EH (cell line): Measurements from ENCODE around the gene SCAI.
"Not testable (repeated sequence)": the region's sequence is repeated elsewhere in the genome, so short reads cannot be mapped to it uniquely, and the experiment has no call there.

Experiments used
- DNase-seq: peaks from one replicate; pipeline ENCODE4 v3.0.0-alpha.2; 2015; ENCODE audit warnings: low read depth

The SCAI gene

DNA sequence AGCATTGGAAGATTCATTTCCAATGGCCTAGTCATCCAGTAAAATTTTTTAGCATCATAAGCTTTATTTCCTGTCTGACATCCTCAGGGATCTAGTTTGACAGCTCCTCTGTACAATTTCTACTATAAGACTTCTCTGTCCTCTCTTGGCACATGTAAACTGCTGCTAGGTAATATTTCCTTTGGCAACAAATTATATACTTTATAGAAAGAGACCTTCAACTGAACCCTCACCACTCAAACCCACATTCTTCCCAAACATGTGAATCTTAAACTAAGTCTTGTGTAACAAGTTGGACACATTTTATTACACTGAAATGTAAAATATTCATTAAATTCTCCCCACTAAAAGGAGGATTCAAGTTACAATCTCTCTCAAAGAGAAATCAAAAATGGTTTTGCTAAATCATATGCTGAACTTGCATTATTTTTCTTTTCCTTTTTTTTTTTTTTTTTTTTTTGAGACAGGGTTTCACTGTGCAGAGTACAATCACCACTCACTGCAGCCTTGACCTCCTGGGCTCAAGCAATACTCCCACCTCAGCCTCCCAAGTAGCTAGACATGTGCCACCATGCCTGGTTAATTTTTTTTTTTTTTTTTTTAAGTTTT is 36.9 kb downstream of the SCAI start:
- peak; percentile 78 for DNase-seq

DNA sequence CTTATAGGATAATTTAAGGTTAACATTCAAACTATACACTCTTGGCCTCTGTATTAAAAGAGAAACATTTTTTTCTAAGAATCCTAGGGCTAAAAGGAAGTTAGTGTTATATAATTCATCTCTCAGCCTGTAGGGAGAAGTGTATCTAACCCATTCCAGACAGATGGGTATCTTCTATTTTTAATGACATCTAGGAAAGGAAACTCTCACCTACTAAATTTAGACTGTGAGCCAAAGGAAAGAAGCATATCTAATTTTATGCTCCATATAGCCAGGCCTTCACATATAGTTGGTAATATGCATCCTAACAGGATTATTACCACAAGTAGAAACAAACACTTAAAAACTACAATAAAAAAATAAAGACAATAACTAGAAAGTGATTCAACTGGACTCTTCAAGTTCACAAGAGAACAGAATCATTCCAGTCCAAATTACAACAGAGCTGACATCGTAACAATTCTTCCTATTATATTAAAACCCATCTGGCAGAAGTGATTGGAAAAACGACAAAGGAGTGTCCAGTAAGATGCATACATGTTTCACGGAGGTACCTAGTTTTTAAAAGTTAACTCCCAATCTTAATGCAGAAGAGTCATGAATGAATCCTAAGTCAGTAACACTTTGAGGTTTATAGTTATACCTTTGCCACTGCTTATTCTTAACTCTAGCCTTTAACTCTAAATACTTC is 39.4 kb downstream of the SCAI start:
- peak; percentile 23 for DNase-seq

DNA sequence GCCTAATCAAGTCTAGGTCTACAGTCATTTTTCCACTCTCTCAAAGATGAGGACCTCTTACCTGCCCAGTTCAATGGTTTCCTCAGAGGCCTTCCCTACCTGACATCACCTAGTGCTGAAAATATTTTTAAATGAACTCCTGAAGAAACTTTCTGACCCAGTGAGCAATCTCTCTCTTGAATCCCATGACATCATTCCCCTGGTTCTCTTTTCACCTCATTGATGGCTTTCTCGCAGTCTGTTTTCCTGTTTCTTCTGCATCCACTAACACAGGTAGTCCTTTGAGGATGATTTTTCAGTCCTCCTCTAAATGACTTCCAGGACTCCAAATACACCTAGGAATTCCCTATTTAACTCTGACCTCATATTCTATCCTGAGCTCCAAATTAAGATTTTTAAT is 40.3 kb downstream of the SCAI start:
- DNase-seq, result no peak

DNA sequence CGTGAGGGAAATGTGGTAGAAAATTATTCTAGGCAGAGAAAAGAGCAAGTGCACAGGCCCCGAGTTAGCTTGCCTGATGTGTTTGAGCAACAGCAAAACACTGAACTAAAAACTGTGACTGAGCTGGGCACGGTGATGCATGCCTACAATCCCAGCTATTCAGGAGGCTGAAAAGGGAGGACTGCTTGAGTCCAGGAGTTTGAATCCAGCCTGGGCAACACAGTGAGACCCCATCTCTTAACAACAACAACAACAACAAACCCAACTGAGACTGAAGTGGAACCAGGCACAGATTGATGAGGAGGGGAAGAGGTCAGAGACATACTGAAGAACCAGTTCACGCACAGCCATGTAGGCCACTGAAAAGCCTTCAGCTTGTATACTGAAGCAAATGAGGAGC is 42.5 kb downstream of the SCAI start:
- no peak for DNase-seq

DNA sequence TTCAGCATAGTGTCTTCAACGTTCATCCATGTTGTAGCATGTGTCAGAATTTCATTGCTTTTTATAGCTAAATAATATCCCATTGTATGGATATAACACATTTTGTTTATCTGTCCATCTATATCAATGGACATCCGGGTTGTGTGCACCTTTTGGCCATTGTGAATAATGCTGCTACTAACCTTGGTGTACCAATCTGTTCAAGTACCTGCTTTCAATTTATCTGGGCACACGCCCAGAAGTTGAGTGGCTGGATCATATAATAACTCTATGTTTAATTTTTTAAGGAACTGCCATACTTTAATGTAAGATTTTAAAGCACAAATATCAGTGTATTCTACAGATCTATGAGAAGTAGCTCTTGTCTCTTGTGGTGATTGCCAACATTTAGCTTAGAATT is 43.5 kb downstream of the SCAI start:
- no peak for DNase-seq

DNA sequence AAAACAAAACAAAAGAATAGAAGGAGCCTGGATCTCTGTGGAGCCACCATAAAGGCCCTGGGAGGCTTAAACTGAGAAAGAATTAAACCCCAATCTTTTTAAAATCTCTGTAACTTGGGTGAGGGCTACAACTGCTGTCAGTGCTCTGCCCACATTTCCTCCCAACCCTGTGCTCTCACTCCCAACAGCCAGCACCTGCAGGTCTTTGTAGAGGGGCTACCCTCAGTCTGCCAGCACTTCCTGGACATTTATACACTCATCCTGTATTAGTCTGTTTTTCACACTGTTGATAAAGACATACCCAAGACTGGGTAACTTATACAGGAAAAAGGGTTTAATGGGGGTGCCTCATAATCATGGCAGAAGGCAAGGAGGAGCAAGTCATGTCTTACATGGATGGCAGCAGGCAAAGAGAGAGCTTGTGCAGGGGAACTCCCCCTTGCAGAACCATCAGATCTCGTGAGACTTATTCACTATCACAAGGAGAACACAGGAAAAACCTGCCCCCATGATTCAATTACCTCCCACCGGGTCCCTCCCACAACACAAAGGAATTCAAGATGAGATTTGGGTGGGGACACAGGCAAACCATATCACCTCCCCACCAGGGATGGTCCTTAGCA is 47.4 kb downstream of the SCAI start:
- DNase-seq, result no peak

DNA sequence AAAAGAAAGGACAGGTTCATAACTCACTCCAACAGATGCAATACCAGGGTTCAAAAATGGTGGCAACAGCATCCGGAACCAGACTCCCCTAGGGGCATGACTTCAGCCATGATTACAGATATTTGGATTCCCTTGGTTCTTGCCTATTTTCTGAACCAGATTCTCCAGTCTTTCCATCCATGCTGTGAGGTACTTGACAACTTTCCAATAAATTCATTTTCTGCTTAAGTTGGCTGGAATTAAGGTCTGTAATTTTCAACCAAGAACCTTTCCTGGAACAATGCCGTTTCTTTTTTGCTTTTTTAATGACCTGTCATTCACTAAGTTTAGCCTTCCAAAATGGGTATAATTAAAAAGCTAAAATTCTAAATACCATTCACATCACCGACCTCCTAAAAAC is 52.2 kb downstream of the SCAI start:
- no peak for DNase-seq

DNA sequence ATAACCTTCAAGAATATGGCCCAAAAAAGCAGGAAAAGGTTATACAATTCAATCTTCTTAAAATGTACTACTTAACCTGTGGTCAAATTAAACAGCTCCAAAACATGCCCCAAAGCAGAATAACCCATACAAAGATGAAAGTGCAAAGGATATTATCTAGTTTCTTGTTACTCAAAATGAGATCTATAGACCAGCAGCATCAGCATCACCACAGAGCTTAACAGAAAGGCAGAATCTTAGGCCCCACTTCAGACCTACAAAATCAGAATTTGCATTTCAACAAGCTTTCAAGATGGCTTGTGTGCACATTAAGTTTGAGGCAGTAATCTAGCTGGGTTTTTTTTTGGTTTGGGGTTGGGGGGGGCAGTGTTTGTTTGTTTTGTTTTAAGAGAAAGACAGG is 54.0 kb downstream of the SCAI start:
- DNase-seq, result no peak

DNA sequence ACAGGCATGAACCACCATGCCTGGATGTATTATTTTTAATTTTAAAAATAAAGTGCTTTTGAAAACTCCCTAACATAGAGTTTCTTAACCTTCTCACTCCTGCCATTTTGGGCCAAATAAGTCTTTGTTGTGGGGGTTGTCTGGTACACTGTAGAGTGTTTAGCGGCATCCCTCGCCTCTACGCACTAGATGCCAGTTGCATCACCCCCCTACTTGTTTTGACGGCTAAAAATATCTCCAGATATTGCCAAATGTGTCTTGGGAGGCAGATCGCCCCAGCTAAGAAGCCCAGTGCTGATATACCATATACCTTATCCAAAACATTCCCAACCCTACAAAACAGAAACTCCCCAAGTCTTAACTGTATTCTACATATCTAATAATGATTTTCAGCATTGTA is 54.6 kb downstream of the SCAI start:
- DNase-seq, result no peak

DNA sequence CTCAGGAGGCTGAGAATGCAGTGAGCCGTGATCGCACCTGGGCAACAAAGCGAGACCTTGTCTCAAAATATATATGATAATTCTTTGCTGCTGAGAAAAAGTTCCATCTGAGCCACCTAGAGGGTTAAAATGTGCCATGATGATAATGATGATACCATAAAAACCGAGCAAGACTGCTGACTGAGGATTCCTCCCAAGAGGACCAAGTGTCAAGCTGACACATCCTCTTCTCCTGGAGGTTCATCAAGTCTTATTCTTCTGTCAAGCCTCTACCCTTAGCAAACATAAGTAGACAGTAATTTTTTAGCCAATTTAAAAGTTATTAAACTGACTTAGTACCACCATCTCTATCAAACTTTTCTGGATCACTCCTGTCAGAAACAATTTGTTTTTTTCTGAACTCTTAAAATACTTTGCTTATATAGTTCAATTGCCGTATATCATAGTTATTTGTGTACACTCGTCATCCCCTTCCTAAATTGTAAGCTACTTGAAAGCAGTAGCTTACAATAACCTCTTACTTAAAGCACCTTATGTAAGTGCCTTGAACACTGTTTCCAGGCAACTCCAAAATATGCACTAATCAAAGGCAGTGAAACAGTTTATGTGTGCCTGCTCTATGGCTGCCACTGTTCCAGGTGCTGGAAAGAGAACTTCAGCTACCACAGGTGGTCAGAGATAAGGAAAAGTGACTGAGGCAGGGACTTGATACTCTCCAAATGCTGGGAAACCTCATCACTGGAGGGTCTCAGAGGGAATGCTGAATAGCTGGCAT is 57.4 kb downstream of the SCAI start:
- no peak for DNase-seq

DNA sequence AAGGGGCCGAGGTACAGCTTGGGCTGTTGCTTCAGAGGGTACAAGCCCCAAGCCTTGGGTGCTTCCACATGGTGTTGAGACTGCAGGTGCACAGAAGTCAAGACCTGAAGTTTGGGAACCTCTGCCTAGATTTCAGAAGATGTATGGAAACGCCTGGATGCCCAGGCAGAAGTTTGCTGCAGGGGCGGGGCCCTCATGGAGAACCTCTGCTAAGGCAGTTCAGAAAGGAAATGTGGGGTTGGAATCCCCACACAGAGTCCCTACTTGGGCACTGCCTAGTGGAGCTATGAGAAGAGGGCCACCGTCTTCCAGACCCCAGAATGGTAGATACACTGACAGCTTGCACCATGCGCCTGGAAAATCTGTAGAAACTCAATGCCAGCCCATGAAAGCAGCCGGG is 61.1 kb downstream of the SCAI start:
- DNase-seq, result not testable (repeated sequence)

DNA sequence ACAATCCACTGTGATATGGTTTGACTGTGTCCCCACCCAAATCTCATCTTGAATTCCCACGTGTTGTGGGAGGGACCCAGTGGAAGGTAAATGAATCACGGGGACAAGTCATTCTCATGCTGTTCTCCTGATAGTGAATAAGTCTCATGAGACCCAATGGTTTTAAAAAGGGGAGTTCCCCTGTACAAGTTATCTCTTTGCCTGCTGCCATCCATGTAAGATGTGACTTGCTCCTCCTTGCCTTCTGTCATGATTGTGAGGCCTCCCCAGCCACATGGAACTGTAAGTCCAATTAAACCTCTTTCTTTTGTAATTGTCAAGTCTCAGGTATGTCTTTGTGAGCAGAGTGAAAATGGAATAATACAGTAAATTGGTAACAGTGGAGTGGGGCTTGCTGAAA is 62.5 kb downstream of the SCAI start:
- not testable (repeated sequence) for DNase-seq

DNA sequence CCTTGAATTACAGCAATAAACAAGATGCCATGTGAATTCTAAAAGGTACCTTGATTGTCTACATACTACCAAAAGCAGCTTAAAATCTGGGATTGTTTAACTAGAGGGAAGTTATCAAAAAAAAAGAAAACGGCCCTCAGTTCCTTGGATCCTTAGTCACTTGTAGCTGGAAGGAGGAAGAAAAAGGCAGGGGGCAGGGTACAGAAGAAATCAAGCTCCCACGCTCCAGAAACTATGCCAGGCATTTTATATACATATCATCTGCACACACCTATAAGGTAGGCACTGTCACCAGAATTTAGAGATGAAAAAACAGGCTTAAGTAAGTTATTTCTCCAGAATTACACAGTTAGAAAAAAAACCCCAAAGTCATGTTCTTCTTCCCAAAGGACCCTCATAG is 63.4 kb downstream of the SCAI start:
- no peak for DNase-seq

DNA sequence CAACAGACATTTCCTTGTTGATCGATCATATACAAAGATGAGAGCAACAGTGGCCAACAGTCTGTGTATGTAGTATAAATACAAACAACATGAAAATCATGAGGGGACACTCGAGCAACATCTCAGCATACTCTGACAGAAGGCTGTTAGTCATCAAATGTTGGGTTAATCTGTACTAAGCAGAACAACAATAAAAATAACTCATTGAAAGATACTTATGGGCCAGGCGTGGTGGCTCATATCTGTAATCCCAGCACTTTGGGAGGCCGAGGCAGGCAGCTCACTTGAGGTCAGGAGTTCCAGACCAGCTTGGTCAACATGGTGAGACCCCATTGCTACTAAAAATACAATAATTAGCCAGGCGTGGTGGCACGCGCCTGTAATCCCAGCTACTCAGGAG is 67.3 kb downstream of the SCAI start:
- DNase-seq, result no peak

DNA sequence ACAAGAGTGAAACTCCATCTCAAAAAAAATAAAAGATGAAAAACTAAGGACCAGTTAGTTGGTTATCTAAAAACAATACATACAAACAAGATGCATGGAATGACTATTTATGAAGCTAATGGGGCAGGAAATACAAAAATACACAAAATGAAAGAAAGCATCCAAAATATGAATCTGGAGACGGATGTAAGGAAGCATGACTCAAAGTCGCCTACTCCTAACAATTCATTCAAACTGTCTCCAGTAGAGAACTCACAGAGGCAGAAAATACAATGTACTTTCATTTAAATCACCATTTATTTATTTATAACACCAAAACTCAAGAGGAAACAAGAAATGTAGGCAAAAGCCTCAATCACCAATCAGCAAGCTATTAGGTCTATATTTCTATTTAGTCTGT is 68.4 kb downstream of the SCAI start:
- DNase-seq, result peak; percentile 51

DNA sequence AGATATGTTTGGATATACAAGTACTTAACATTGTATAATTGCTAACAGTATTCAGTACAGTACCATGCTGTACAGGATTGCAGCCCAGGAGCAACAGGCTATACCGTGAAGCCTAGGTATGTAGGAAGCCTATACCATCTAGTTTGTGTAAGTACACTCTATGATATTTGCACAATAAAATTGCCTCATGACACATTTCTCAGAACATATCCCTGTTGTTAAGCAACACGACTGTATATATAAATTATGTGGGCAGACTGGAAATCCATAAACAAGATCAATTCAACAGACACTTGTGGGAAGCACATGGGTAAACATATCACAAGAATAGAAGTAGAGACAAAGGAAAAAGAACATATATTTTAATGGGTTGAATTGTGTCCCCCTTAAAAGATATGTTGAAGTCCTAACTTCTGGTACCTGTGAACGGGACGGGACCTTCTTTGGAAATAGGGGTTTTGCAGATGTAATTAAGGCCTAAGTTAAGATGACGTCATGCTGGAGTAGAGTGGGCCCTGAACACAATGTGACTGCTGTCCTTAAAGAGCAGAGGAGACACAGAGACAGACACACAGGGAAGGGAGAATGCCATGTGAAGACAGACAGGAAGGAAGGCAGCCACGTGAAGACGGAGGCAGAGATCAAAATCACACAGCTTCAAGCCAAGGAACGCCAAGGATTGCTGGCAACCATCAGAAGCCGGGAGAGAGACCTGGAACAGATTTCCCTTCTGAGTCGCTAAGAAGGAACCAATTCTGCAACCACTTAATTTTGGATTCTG is 76.3 kb downstream of the SCAI start:
- peak; percentile 55 for DNase-seq

DNA sequence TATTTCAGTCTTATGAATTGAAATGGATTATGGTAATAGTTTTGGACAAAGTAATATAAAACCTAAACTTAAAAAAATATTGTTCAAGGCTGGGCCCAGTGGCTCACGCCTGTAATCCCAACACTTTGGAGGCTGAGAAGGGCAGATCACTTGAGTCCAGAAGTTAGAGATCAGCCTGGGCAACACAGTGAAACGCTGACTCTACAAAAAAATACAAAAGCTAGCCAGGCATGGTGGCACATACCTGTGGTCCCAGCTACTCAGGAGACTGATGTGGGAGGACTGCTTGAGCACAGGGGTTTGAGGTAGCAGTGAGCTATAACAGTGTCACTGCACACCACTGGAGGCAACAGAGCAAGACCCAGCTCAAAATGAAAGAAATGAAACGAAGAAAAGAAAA is 81.9 kb downstream of the SCAI start:
- DNase-seq, result no peak

DNA sequence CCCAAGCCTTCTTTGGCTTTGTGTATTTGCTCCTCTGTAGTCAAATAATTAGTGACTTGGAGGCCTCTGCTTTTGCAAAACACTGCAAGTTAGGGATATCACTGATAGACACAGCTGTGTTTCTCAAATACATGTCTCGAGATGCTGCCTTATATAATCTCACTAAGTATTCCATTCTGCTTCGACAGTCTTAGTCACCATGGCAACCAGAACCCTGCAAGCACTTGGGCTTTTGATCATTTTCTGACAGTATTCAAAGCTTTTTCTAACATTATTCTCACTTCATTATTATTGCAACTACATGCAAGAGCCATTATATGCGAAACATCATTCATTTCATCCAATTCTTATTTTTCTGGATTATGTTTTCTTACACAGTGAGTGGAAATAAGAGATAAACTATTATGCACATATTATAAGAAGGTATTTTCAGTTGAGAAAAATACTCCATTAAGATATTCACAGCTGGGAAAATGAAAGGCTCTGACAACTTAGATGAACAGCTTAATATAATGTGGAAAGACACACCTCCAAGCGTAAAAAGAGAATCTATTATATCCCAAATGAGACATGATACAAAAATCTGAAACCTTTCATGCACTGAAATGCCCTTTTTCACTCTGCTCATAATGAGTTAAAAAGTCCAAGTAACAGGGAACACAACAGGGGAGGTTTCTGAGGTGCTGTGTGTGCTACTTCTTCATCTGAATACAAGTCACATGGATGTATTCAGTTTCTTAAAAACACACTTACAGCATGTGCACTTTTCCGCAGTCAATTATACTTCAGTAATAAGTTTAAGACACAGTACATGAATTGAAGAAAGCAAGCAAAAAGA is 93.9 kb downstream of the SCAI start:
- DNase-seq, result no peak

DNA sequence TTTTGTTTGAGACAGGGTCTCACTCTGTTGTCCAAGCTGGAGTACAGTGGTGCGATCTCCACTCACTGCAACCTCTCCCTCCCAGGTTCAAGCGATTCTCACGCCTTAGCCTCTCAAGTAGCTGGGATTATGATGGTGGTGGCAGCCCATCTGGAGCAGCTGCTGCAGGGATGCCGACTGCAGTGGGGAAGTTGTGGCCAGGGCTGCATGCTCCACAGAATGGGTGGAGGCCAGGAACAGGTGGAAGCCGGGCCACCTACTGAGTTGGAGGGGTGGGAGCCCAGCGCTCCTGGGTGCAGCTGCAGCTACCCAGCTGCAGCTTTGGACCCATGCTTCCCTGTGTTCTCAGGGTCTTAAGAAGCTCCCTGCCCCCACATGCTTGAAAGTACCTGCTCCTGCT is 99.7 kb downstream of the SCAI start:
- no peak for DNase-seq

DNA sequence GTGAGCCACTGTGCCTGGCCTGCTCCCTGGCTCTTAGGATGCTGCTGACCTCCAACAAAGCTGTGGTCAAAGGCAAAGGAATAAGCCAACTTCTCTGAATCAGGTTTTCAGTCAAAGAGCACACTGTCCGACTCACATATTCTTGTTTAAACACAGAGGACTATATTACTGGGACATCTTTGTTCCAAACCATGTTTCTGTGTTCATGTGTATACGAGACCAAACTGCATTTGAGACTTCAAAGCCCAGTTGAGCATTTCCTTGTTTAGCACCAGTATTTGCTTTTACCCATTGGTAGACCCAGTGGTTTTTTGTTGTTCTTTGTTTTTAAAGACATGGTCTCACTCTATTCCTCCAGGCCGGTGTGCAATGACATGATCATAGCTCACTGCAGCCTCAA is 100.2 kb downstream of the SCAI start:
- no peak for DNase-seq

DNA sequence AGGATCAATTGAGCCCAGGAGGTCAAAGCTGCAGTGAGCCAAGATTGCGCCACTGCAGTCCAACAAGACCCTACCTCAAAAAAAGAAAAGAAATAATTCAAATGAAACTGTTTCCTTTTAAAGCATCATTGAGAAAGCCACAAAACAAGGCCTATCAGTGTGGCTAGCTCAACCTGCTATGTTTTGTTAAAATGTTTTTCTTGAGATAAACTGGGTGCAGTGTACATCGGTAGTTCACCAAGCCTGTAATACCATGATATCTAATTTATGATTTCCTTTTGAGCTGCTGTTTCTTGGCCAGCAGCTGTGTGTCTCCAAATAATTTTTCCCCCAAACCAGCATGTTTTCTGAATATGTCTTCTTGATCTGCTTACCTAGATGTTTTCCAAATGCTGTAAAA is 105.2 kb downstream of the SCAI start:
- no peak for DNase-seq
